A673 (cell line): ENCODE measurements around the gene SLC39A3. TPM values are rescaled to one million over a fixed set of nuclear protein-coding genes. Genes with fewer than 3 reads are reported as not detected.

Experiments used
- BruUV-seq: library from RNA; stranded (reverse); fragments of 400-500 nt; replicated peaks from 2 replicates; lab custom pipeline; 2021; lab: Mats Ljungman, UMichigan
- CTCF ChIA-PET: fragments of 300-600 bp; sonication (Branson Sonifier 250); formaldehyde crosslinking; loops from one replicate; lab custom pipeline; 2022; ENCODE audit warnings: antibody characterized with exemption; lab: Charles Lee
- POLR2A ChIA-PET: fragments of 300-600 bp; sonication (Branson Sonifier 250); formaldehyde crosslinking; loops from one replicate; lab custom pipeline; 2022; ENCODE audit warnings: antibody characterized with exemption; ENCODE audit not compliant: low non-redundant PET; lab: Charles Lee
- DNase-seq: peaks from one replicate; pipeline ENCODE4 v3.0.0-alpha.2; 2015; ENCODE audit warnings: low spot score
- H3K27ac ChIP-seq: fragments of 200-600 bp; sonication (generic); 2 replicates; pipeline ENCODE4 v1.5.1; 2016; ENCODE audit warnings: mixed run types, low read depth, mild to moderate bottlenecking, mixed read lengths, antibody characterized with exemption, low read length; ENCODE audit not compliant: poor library complexity, severe bottlenecking
- H3K27me3 ChIP-seq: fragments of 200-600 bp; sonication (generic); replicated peaks from 2 replicates; pipeline ENCODE4 v1.6.1; 2017; ENCODE audit warnings: mixed run types, low read depth, mild to moderate bottlenecking, mixed read lengths, antibody characterized with exemption, low read length; ENCODE audit not compliant: insufficient read depth, poor library complexity
- H3K36me3 ChIP-seq: fragments of 200-600 bp; sonication (generic); 2 replicates; pipeline ENCODE4 v1.6.1; 2016; ENCODE audit warnings: mixed run types, mild to moderate bottlenecking, mixed read lengths, antibody characterized with exemption, low read length; ENCODE audit not compliant: insufficient read depth, poor library complexity, severe bottlenecking
- H3K4me1 ChIP-seq: fragments of 200-600 bp; sonication (generic); 2 replicates; pipeline ENCODE4 v1.6.1; 2017; ENCODE audit warnings: mixed run types, mild to moderate bottlenecking, mixed read lengths, antibody characterized with exemption, low read length; ENCODE audit not compliant: insufficient read depth, poor library complexity, severe bottlenecking
- H3K4me3 ChIP-seq: fragments of 200-600 bp; sonication (generic); 2 replicates; pipeline ENCODE4 v1.5.1; 2016; ENCODE audit warnings: low read depth, mixed run types, mild to moderate bottlenecking, mixed read lengths, low read length; ENCODE audit not compliant: poor library complexity, severe bottlenecking
- H3K9me3 ChIP-seq: fragments of 200-600 bp; sonication (generic); 2 replicates; pipeline ENCODE4 v1.6.1; 2016; ENCODE audit warnings: mixed run types, low read depth, mild to moderate bottlenecking, mixed read lengths, antibody characterized with exemption, low read length; ENCODE audit not compliant: poor library complexity, severe bottlenecking
- CTCF ChIP-seq: fragments of 300-800, 200-600 bp; sonication (generic); conservative IDR thresholded peaks from 2 replicates; pipeline ENCODE4 v1.5.1; 2017; ENCODE audit warnings: low read depth, mild to moderate bottlenecking, antibody characterized with exemption, low read length, moderate library complexity, mixed read lengths
- EZH2 ChIP-seq: fragments of 200-600 bp; sonication (generic); IDR thresholded peaks from 2 replicates; pipeline ENCODE4 v1.6.1; 2017; ENCODE audit warnings: borderline replicate concordance, low read depth, mild to moderate bottlenecking, mixed read lengths, antibody characterized with exemption, low read length; ENCODE audit not compliant: poor library complexity, severe bottlenecking
- intact Hi-C: fragments of 100-400 bp; cut with micrococcal nuclease; formaldehyde crosslinking; loops from one replicate; pipeline ENCODE4 v1.10.0; 2022; ENCODE audit not compliant: unreplicated experiment
- total RNA-seq: library from RNA; stranded (reverse); gene quantifications from 2 replicates; pipeline ENCODE4 v1.2.3, GENCODE V29; 2021

Gene SLC39A3
- total RNA-seq, 1 experiment from 2014 or later = 44.8 TPM

GRCh38 chr19:2716722-2717637, 22.8 kb downstream of the SLC39A3 start:
- peaks cover 9% of the 10 kb centered on the region for H3K36me3 ChIP-seq
- DNase-seq = no peak
- TF ChIP-seq EZH2 (no peak), CTCF (no peak)
- no peak overlapping the region for H3K27ac ChIP-seq
- peaks cover 5% of the 10 kb centered on the region for H3K4me1 ChIP-seq
- intact Hi-C loops = no loop called here
- peaks cover 7% of the 10 kb centered on the region for H3K9me3 ChIP-seq
- BruUV-seq = no TSS peak
- H3K4me3 ChIP-seq = no peak overlapping the region
- ChIA-PET CTCF (no interaction called here), POLR2A (no interaction called here)
- no peaks in the 10 kb centered on the region for H3K27me3 ChIP-seq

GRCh38 chr19:2716275-2716650, 23.6 kb downstream of the SLC39A3 start:
- CTCF ChIA-PET = no interaction called here
- Histone ChIP-seq H3K9me3 (peaks cover 7% of the 10 kb centered on the region), H3K27me3 (no peaks in the 10 kb centered on the region), H3K27ac (no peak overlapping the region), H3K4me3 (no peak overlapping the region), H3K36me3 (peaks cover 9% of the 10 kb centered on the region), H3K4me1 (no peaks in the 10 kb centered on the region)
- DNase-seq = no peak
- BruUV-seq = no TSS peak
- POLR2A ChIA-PET = no interaction called here
- TF ChIP-seq EZH2 (no peak), CTCF (no peak)
- intact Hi-C loops = no loop called here

DNA sequence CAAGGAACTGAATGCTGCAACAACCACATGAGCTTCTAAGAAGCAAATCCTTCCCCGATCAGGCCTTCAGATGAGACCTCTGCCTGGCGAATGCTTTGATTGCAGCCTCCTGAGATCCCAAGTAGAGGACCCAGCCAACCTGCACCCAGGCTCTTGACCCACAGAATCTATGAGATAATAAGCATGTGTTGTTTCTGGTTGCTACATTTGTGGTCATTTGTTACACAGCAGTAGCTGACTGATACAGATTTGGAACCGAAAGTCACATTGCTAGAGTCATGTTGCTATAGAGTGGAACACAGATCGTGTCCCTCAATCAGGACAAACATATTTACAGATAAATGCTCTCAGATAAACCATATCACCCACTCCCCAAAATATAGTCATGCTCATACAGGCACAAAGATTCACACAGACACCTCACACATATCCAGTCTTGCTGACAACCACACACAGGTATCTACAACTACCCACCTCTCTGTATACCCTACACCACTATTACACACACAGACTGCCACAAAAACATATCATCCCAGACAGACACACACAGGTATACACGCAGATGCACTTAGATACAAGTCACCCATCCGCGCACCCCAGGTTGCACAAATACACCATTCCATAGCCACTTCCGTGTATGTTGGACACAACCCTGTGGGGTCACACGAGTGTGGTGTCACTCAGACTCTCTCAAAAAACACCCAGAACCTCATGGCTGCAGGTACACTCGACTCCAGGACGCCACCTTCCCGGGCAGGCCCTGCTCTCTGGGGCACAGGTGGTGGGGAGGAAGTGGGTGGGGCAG, 24.1 kb downstream of the SLC39A3 start:
- Histone ChIP-seq H3K27ac (no peak overlapping the region), H3K36me3 (peaks cover 9% of the 10 kb centered on the region), H3K27me3 (no peaks in the 10 kb centered on the region), H3K4me3 (no peak overlapping the region), H3K4me1 (no peaks in the 10 kb centered on the region), H3K9me3 (peaks cover 7% of the 10 kb centered on the region)
- intact Hi-C loops = no loop called here
- BruUV-seq = TSS peak; percentile 35
- DNase-seq = no peak
- TF ChIP-seq EZH2 (no peak), CTCF (no peak)
- POLR2A ChIA-PET = no interaction called here
- CTCF ChIA-PET = no interaction called here
